GM21367 (cell line): ENCODE measurements around the gene RLN3.

Experiments used
- ATAC-seq: cut with Tn5 transposase; IDR thresholded peaks from one replicate; pipeline ENCODE4 v1.9.1; 2021; ENCODE audit not compliant: unreplicated experiment

RLN3 gene

GRCh38 chr19:14078411-14078810, 50.5 kb downstream of the RLN3 start:
- no peak for ATAC-seq
